22Rv1 (cell line): Measurements from ENCODE around the gene SEH1L.

Experiments used
- CTCF ChIP-seq: fragments of 450-650 bp; IDR thresholded peaks from 2 replicates; pipeline ENCODE4 v1.5.1; 2017; ENCODE audit warnings: mild to moderate bottlenecking
- ZFX ChIP-seq: fragments of 450-650 bp; IDR thresholded peaks from 2 replicates; pipeline ENCODE4 v1.6.1; 2017; ENCODE audit warnings: antibody characterized with exemption, borderline replicate concordance

GRCh38 chr18:12991821-12992179, 44.0 kb downstream of the SEH1L start:
- TF ChIP-seq CTCF (no peak), ZFX (no peak)
